H1 (cell line): ENCODE data around the gene CPZ.

Source experiments
- ATF2 ChIP-seq: IDR thresholded peaks from 2 replicates; pipeline ENCODE4 v1.6.1; 2012; ENCODE audit warnings: low read length, inconsistent platforms
- CBX5 ChIP-seq: fragments of 300-800, 300-1000 bp; sonication (generic); IDR thresholded peaks from 2 replicates; pipeline ENCODE4 v1.7.1; 2016; ENCODE audit warnings: antibody characterized with exemption, low read length, low read depth
- CHD2 ChIP-seq: IDR thresholded peaks from 2 replicates; pipeline ENCODE4 v1.6.1; 2012; ENCODE audit warnings: low read length, improper control_type of control experiment
- CTCF ChIP-seq, 3 experiments: IDR thresholded peaks; 1 replicate in 2 of 3; 2 replicates in 1 of 3; pipeline versions ENCODE4 v1.5.1 to v1.6.1; 2011; ENCODE audit warnings: low read length in 3 of 3, mild to moderate bottlenecking in 3 of 3, inconsistent platforms in 2 of 3, low read depth in 1 of 3, moderate library complexity in 1 of 3; ENCODE audit not compliant: insufficient read depth in 1 of 3; ENCODE audit errors: control extremely low read depth in 1 of 3
- EZH2 ChIP-seq: fragments of 200-600 bp; sonication (generic); IDR thresholded peaks from 2 replicates; pipeline ENCODE4 v1.7.1; 2012; ENCODE audit warnings: low read depth, mild to moderate bottlenecking, moderate library complexity, low read length, inconsistent platforms; ENCODE audit not compliant: severe bottlenecking
- HDAC2 ChIP-seq, 2 experiments: fragments of 300-600 bp in 1 of 2; sonication (generic) in 1 of 2; IDR thresholded peaks; 2 replicates each; pipeline ENCODE4 v1.6.1; 2011 to 2012; ENCODE audit warnings: low read depth in 2 of 2, low read length in 2 of 2, mild to moderate bottlenecking in 2 of 2, moderate library complexity in 2 of 2, borderline replicate concordance in 1 of 2, inconsistent platforms in 1 of 2
- JUND ChIP-seq: IDR thresholded peaks from 2 replicates; pipeline ENCODE4 v1.6.1; 2011; ENCODE audit warnings: mild to moderate bottlenecking, improper control_type of control experiment, low read length
- MAX ChIP-seq: IDR thresholded peaks from 2 replicates; pipeline ENCODE4 v1.6.1; 2012; ENCODE audit warnings: inconsistent platforms
- TAF1 ChIP-seq: IDR thresholded peaks from 2 replicates; pipeline ENCODE4 v1.6.1; 2011; ENCODE audit warnings: mild to moderate bottlenecking, low read depth, low read length
- ZNF274 ChIP-seq: IDR thresholded peaks from 2 replicates; pipeline ENCODE4 v1.7.0; 2012; ENCODE audit warnings: low read length, borderline replicate concordance; ENCODE audit errors: extremely low read depth

- TF ChIP-seq ZNF274 (no peak), CTCF (IDR thresholded peaks at IDR 0.05; ENCODE audit: control extremely low read depth in 1 of 3, insufficient read depth in 1 of 3, low read depth in 1 of 3, low read length in 3 of 3) (no peak), CBX5 (no peak), ATF2 (no peak), TAF1 (no peak), CHD2 (no peak), MAX (no peak), JUND (no peak), HDAC2 (IDR thresholded peaks at IDR 0.05; ENCODE audit: borderline replicate concordance in 1 of 2, low read depth in 2 of 2, low read length in 2 of 2) (no peak), EZH2 (no peak)
Observed at GRCh38 chr4:8555716-8556115, 36.8 kb upstream of the CPZ start.
